Gastroesophageal sphincter (tissue), 3 donors: Measurements from ENCODE around the gene ACTBL2.
"Not testable (repeated sequence)": the region's sequence is repeated elsewhere in the genome, so short reads cannot be mapped to it uniquely, and the experiment has no call there.

Experiments
- CTCF ChIP-seq, 4 experiments: fragments of 200-600 bp in 2 of 4; fragments of 450-650 bp in 2 of 4; sonication (generic) in 1 of 4; IDR thresholded peaks; one replicate each; pipeline ENCODE4 v1.5.1; 2017 to 2019; ENCODE audit warnings: antibody characterized with exemption in 4 of 4, mild to moderate bottlenecking in 2 of 4, moderate library complexity in 2 of 4
- EP300 ChIP-seq: sonication (generic); formaldehyde crosslinking; IDR thresholded peaks from one replicate; pipeline ENCODE4 v1.6.1; 2017; ENCODE audit warnings: antibody characterized with exemption, mild to moderate bottlenecking
- POLR2A ChIP-seq, 2 donors: fragments of 450-650 bp; IDR thresholded peaks; one replicate each; pipeline ENCODE4 v1.6.1; 2017; ENCODE audit warnings: antibody characterized with exemption in 2 of 2, mild to moderate bottlenecking in 2 of 2, moderate library complexity in 1 of 2

DNA sequence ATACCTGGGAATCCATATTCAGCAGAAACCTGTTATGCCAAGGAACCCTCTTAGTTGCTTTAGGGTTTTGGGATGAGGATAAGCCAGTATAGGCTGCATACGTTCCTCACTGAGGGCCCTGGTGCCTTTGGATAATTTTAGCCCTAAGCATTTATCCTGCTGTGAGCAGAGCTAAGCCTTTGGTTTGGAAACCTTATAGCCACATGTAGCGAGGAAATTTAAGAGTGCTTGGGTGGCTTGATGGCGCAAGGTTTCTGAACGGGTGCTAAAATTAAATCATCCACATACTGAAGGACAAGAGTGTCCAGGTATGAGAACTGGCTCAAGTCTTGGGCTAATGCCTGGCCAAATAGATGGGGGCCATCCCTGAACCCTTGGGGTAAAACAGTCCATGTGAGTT is 39.9 kb upstream of the ACTBL2 start:
- TF ChIP-seq CTCF (IDR thresholded peaks at IDR 0.05); POLR2A (IDR thresholded peaks at IDR 0.05); EP300: not testable (repeated sequence)
